GM19351 (cell line): Measurements from ENCODE around the gene PPARA.
A peak's percentile ranks its signal among the peaks of the same experiment; 100 is the strongest.

Experiments
- ATAC-seq: cut with Tn5 transposase; IDR thresholded peaks from one replicate; pipeline ENCODE4 v1.9.1; 2021; ENCODE audit warnings: mild to moderate bottlenecking, moderate library complexity; ENCODE audit not compliant: unreplicated experiment

The PPARA gene

GRCh38 chr22:46142548-46143490, 7.5 kb upstream of the PPARA start:
- ATAC-seq: no peak

- ATAC-seq: no peak
These were observed 6.7 kb upstream of the PPARA start for GRCh38 chr22:46143491-46144147.

- ATAC-seq: no peak
These were observed 4.9 kb upstream of the PPARA start for GRCh38 chr22:46145361-46145851.

GRCh38 chr22:46145896-46146295, 4.4 kb upstream of the PPARA start:
- ATAC-seq: no peak

- no peak for ATAC-seq
These were observed 4.0 kb upstream of the PPARA start for GRCh38 chr22:46146329-46146728.

GRCh38 chr22:46147061-46147460, 3.3 kb upstream of the PPARA start:
- ATAC-seq: no peak

GRCh38 chr22:46147471-46148267, 2.7 kb upstream of the PPARA start:
- no peak for ATAC-seq

- ATAC-seq: no peak
These were observed 2.0 kb upstream of the PPARA start for GRCh38 chr22:46148336-46148735.

GRCh38 chr22:46148816-46149511, 1.4 kb upstream of the PPARA start:
- ATAC-seq: no peak

- no peak for ATAC-seq
These were observed 753 bp upstream of the PPARA start for GRCh38 chr22:46149512-46150033.

GRCh38 chr22:46150655-46151477, 540 bp downstream of the PPARA start:
- ATAC-seq: peak; percentile 23

- ATAC-seq: no peak
These were observed 3.6 kb downstream of the PPARA start for GRCh38 chr22:46153930-46154329.

- ATAC-seq: no peak
These were observed 5.7 kb downstream of the PPARA start for GRCh38 chr22:46156031-46156430.

GRCh38 chr22:46158283-46158682, 8.0 kb downstream of the PPARA start:
- no peak for ATAC-seq

GRCh38 chr22:46159212-46159611, 8.9 kb downstream of the PPARA start:
- no peak for ATAC-seq

- ATAC-seq: no peak
These were observed 9.5 kb downstream of the PPARA start for GRCh38 chr22:46159777-46160176.

- no peak for ATAC-seq
These were observed 12.0 kb downstream of the PPARA start for GRCh38 chr22:46162285-46162684.

GRCh38 chr22:46162771-46163556, 12.6 kb downstream of the PPARA start:
- ATAC-seq: no peak

- ATAC-seq: no peak
These were observed 13.2 kb downstream of the PPARA start for GRCh38 chr22:46163557-46163888.
